Right lobe of liver (tissue), 6 donors: ENCODE data around the gene ADAMTS7. TPM values are rescaled to one million over a fixed set of nuclear protein-coding genes. Genes with fewer than 3 reads are reported as not detected.
"Not testable (repeated sequence)": the region's sequence is repeated elsewhere in the genome, so short reads cannot be mapped to it uniquely, and the experiment has no call there.

Experiments used
- ATAC-seq, 4 donors: fragments of 200-7000 bp; cut with Tn5 transposase; one replicate each; pipeline ENCODE4 v1.9.1; 2020; ENCODE audit warnings: mild to moderate bottlenecking in 4 of 4, moderate library complexity in 4 of 4
- DNase-seq, 3 donors: peaks; one replicate each; pipeline ENCODE4 v3.0.0-alpha.2; 2020
- H3K27ac ChIP-seq, 3 donors: fragments of 200-600 bp; one replicate each; pipeline ENCODE4 v1.8.0; 2022
- H3K27me3 ChIP-seq, 2 donors: fragments of 200-600 bp; one replicate each; pipeline ENCODE4 v1.8.0; 2022
- H3K36me3 ChIP-seq, 4 donors: fragments of 200-600 bp; sonication (generic) in 1 of 4; one replicate each; pipeline versions ENCODE4 v1.5.1 to v1.8.0; 2017 to 2022; ENCODE audit warnings: control low read depth in 1 of 4
- H3K4me1 ChIP-seq, 4 donors: fragments of 200-600 bp; sonication (generic) in 1 of 4; one replicate each; pipeline versions ENCODE4 v1.5.1 to v1.8.0; 2017 to 2022; ENCODE audit warnings: control low read depth in 1 of 4
- H3K4me3 ChIP-seq, 3 donors: fragments of 200-600 bp; one replicate each; pipeline ENCODE4 v1.8.0; 2022
- H3K9me3 ChIP-seq, 4 donors: fragments of 200-600 bp; sonication (generic) in 1 of 4; one replicate each; pipeline versions ENCODE4 v1.5.1 to v1.8.0; 2017 to 2022; ENCODE audit warnings: control low read depth in 1 of 4
- CTCF ChIP-seq, 4 donors: fragments of 200-600 bp in 3 of 4; fragments of 450-650 bp in 1 of 4; IDR thresholded peaks; one replicate each; pipeline versions ENCODE4 v1.5.1 to v1.8.0; 2016 to 2022; ENCODE audit warnings: antibody characterized with exemption in 4 of 4, mild to moderate bottlenecking in 2 of 4
- POLR2A ChIP-seq: fragments of 450-650 bp; IDR thresholded peaks from one replicate; pipeline ENCODE4 v1.6.1; 2017; ENCODE audit warnings: antibody characterized with exemption, mild to moderate bottlenecking
- WGBS: methylation state at CpG from one replicate; pipeline ENCODE4 v1.1.6; 2018; ENCODE audit warnings: low coverage, low lambda C conversion rate; ENCODE audit not compliant: insufficient coverage; ENCODE audit errors: missing lambda C conversion rate; 5-methylcytosine and 5-hydroxymethylcytosine counted together
- intact Hi-C, 2 donors: fragments of 100-400 bp; cut with DNase I; formaldehyde crosslinking; loops; one replicate each; pipeline versions ENCODE4 v1.11.2 to v1.14.1; 2022
- total RNA-seq, 6 experiments: library from RNA; depleted of rRNA in 2 of 6; stranded (reverse); fragments of >200 nt in 2 of 6; fragmentation: NEBNext Ultra II Directional in 3 of 6; extraction: Animal tissue kit (Norgen Biotek cat#: 25700) in 3 of 6; gene quantifications; one replicate each; pipeline versions ENCODE4 v1.1.0 to v1.2.4, GENCODE V29; 2016 to 2023
- donor health status: DM: no; HTN: yes; CAD: no.
- donor health status: DM: no; HTN: no; CAD: no.
- donor health status: DM: no; HTN: no; CAD: no.
- donor health status: DM: no; HTN: yes; CAD: no.
- donor health status: DM: no; HTN: yes; CAD: no.

ADAMTS7 gene
- total RNA-seq, 6 experiments from 2014 or later: 0.49 to 1.4 (median 1.1) TPM

DNA sequence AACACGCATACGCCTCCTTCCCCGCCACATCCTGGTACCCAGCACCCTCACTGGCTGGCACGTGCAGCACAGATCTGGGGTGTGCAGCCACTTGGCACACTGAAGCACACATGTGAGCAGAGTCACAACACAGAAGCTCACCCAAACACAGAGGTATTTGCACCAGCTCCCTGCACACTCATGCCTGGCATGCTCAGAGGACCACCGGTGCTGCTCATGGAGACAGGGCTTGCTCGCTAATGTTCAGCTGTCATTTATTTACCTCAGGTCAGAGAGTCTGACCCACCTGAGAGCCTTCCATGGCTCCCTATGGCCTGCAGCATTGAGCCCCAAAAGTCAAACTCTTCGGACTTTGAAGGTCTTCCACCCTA lies 70.4 kb downstream of the ADAMTS7 start:
- ATAC-seq (no peak), DNase-seq (peak in 1 of 3 donors; percentile 30)
- no peaks in the 10 kb centered on the region for H3K36me3 ChIP-seq
- H3K4me3 ChIP-seq: no peak overlapping the region
- no peak overlapping the region for H3K27ac ChIP-seq
- no peaks in the 10 kb centered on the region for H3K9me3 ChIP-seq
- H3K4me1 ChIP-seq: no peaks in the 10 kb centered on the region
- intact Hi-C loops: no loop called here
- TF ChIP-seq POLR2A (no peak), CTCF (IDR thresholded peaks at IDR 0.05) (no peak)
- 80% methylated on average over 2 of the region's 7 CpGs for WGBS
- no peaks in the 10 kb centered on the region for H3K27me3 ChIP-seq

DNA sequence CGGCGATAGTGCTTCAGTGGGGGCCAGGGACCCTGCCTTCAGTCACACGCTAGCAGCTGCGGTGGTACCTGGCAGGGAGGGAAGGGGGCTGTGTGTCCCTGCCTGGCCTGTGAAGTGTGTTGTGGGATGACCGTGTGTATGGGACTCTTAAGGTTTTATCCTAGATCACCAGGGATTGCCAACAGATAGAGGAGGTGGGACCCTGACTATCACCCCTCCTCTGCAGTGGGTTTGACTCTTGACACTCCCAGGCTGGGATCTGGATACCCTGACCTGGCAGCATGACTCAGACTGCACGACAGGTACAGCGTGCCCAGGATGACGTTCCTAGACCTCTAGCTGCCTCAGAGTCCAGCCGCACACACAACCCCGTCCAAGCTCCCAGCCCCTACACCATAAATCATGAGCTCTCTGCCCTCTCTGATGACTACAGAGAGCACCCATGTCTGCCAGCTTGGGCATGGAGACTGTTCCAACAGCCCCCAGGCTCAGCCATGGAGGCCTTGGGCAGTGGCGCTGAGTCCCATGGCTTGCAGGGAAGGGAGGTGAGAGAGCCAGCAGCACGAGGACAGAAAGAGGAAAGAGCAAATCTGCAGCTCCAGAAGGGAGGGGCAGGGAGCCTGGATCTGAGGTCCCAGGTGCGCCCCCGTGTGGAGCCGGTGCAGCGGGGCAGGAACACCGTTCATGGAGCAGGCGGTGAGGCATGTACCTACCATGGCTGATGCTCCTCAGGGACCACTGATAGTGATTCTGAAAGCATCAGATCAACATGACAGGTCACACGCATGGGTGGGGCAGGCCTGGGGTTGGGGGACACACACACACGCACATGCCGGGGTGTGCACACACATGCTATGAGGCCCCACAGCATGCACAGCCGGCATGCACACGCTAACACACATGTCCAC lies 71.0 kb downstream of the ADAMTS7 start:
- Histone ChIP-seq H3K27me3 (no peaks in the 10 kb centered on the region), H3K9me3 (no peaks in the 10 kb centered on the region), H3K4me1 (no peaks in the 10 kb centered on the region), H3K4me3 (no peak overlapping the region), H3K27ac (no peak overlapping the region), H3K36me3 (no peaks in the 10 kb centered on the region)
- peak; percentile 73 to 99 (median 91) for ATAC-seq
- intact Hi-C loops: no loop called here
- peak; percentile 74 to 85 (median 80) for DNase-seq
- WGBS: 5% methylated on average over 3 of the region's 23 CpGs
- TF ChIP-seq CTCF (IDR thresholded peaks at IDR 0.05): peak in 3 of 4 donors; percentile 47 to 50 (median 50)
- no peak for TF ChIP-seq POLR2A

GRCh38 chr15:78739206-78739605 lies 72.1 kb downstream of the ADAMTS7 start:
- no peak for DNase-seq
- 89% methylated on average over 9 of the region's 9 CpGs for WGBS
- no peak for TF ChIP-seq CTCF (IDR thresholded peaks at IDR 0.05)
- no peak for TF ChIP-seq POLR2A
- Histone ChIP-seq H3K4me3 (no peak overlapping the region), H3K9me3 (no peaks in the 10 kb centered on the region), H3K36me3 (no peaks in the 10 kb centered on the region), H3K27ac (no peak overlapping the region), H3K27me3 (no peaks in the 10 kb centered on the region), H3K4me1 (no peaks in the 10 kb centered on the region)
- intact Hi-C loops: no loop called here
- ATAC-seq: no peak

DNA sequence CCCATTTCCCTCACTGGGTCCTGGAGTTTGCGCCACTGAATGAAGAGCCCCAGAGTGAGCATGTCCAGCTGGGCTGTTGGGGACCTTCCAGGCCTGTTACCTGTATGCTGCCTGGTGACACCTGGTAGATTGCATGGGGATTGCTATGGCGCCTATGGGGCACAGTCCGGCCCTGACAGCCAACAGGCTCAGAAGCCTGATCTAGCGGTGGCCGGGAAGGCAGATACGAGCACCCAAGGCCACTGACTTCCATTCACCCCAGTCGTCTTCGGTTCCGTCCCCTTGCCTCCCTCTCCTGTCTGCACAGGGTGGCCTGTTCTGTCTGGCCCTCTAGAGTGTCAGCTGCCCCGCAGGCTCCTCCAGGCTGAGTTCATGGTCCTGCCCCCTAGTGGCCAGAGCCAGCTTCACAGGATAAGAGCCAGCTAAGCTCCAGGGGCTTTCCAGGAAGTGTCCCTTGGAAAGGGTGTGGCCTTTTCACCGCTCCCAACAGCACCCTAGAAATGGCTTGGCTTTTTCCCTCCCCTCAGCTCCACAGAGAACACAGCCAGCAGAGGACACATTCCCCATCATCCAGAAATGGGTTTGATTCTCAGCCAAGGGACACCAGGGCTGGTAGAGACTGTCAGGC lies 73.2 kb downstream of the ADAMTS7 start:
- H3K4me3 ChIP-seq, intact Hi-C loops, H3K27me3 ChIP-seq, H3K27ac ChIP-seq, H3K4me1 ChIP-seq, H3K9me3 ChIP-seq, DNase-seq, H3K36me3 ChIP-seq: not testable (repeated sequence)
- peak in 2 of 4 donors; percentile 14 to 25 for TF ChIP-seq CTCF (IDR thresholded peaks at IDR 0.05)
- 100% methylated on average over 1 of the region's 11 CpGs for WGBS
- peak; percentile 50 to 57 (median 55) for ATAC-seq
